ENCODE results near the gene USP6NL. TPM values are rescaled to one million over a fixed set of nuclear protein-coding genes. Genes with fewer than 3 reads are reported as not detected.
"Not testable (repeated sequence)": the region's sequence is repeated elsewhere in the genome, so short reads cannot be mapped to it uniquely, and the experiment has no call there.

The USP6NL gene
- polyA plus RNA-seq, 2 donors = 26.8 to 28.3 TPM

GRCh38 chr10:11504566-11505285 is 106.7 kb downstream of the USP6NL start:
- Histone ChIP-seq H3K27ac (ENCODE audit: low read depth in 2 of 2, low read length in 1 of 2) (no peak overlapping the region), H3K4me1 (ENCODE audit: control insufficient read depth in 2 of 2, insufficient read depth in 2 of 2, low read length in 1 of 2) (no peaks in the 10 kb centered on the region), H3K4me3 (ENCODE audit: low read depth in 1 of 2, low read length in 2 of 2) (no peak overlapping the region), H3K27me3 (ENCODE audit: control insufficient read depth in 1 of 2, insufficient read depth in 2 of 2, low read length in 2 of 2) (no peaks in the 10 kb centered on the region), H3K9me3 (ENCODE audit: control insufficient read depth in 2 of 2, insufficient read depth in 1 of 2, low read depth in 1 of 2, low read length in 1 of 2) (no peaks in the 10 kb centered on the region), H3K36me3 (ENCODE audit: control insufficient read depth in 2 of 2, insufficient read depth in 2 of 2, low read length in 1 of 2) (peaks cover 0 to 5% of the 10 kb centered on the region in 2 donors)
- 91 to 95% methylated on average over 7 of the region's 7 CpGs for WGBS, 2 donors

- H3K4me3 ChIP-seq (ENCODE audit: low read depth in 1 of 2, low read length in 2 of 2) = no peak overlapping the region
- H3K9me3 ChIP-seq (ENCODE audit: control insufficient read depth in 2 of 2, insufficient read depth in 1 of 2, low read depth in 1 of 2, low read length in 1 of 2) = no peaks in the 10 kb centered on the region
- H3K36me3 ChIP-seq (ENCODE audit: control insufficient read depth in 2 of 2, insufficient read depth in 2 of 2, low read length in 1 of 2) = peaks cover 0 to 3% of the 10 kb centered on the region in 2 donors
- H3K4me1 ChIP-seq (ENCODE audit: control insufficient read depth in 2 of 2, insufficient read depth in 2 of 2, low read length in 1 of 2) = no peaks in the 10 kb centered on the region
- no peaks in the 10 kb centered on the region for H3K27me3 ChIP-seq (ENCODE audit: control insufficient read depth in 1 of 2, insufficient read depth in 2 of 2, low read length in 2 of 2)
- no peak overlapping the region for H3K27ac ChIP-seq (ENCODE audit: low read depth in 2 of 2, low read length in 1 of 2)
- 96 to 99% methylated on average over 3 of the region's 3 CpGs for whole genome bisulfite sequencing, 2 donors
Observed at GRCh38 chr10:11501600-11501999, 109.8 kb downstream of the USP6NL start.

- Histone ChIP-seq H3K4me3 (ENCODE audit: low read depth in 1 of 2, low read length in 2 of 2) (no peak overlapping the region), H3K27ac (ENCODE audit: low read depth in 2 of 2, low read length in 1 of 2) (no peak overlapping the region), H3K27me3 (ENCODE audit: control insufficient read depth in 1 of 2, insufficient read depth in 2 of 2, low read length in 2 of 2) (no peaks in the 10 kb centered on the region), H3K4me1 (ENCODE audit: control insufficient read depth in 2 of 2, insufficient read depth in 2 of 2, low read length in 1 of 2) (no peaks in the 10 kb centered on the region), H3K36me3 (ENCODE audit: control insufficient read depth in 2 of 2, insufficient read depth in 2 of 2, low read length in 1 of 2) (peaks cover 0 to 3% of the 10 kb centered on the region in 2 donors), H3K9me3 (ENCODE audit: control insufficient read depth in 2 of 2, insufficient read depth in 1 of 2, low read depth in 1 of 2, low read length in 1 of 2) (no peaks in the 10 kb centered on the region)
- whole genome bisulfite sequencing, 2 donors = 91 to 94% methylated on average over 4 of the region's 4 CpGs
Observed at GRCh38 chr10:11499425-11500071, 111.9 kb downstream of the USP6NL start.

- 90 to 91% methylated on average over 2 of the region's 2 CpGs for WGBS, 2 donors
- Histone ChIP-seq H3K4me1 (ENCODE audit: control insufficient read depth in 2 of 2, insufficient read depth in 2 of 2, low read length in 1 of 2) (no peaks in the 10 kb centered on the region), H3K27me3 (ENCODE audit: control insufficient read depth in 1 of 2, insufficient read depth in 2 of 2, low read length in 2 of 2) (no peaks in the 10 kb centered on the region), H3K4me3 (ENCODE audit: low read depth in 1 of 2, low read length in 2 of 2) (no peak overlapping the region), H3K36me3 (ENCODE audit: control insufficient read depth in 2 of 2, insufficient read depth in 2 of 2, low read length in 1 of 2) (peaks cover 3 to 6% of the 10 kb centered on the region in 2 donors), H3K27ac (ENCODE audit: low read depth in 2 of 2, low read length in 1 of 2) (no peak overlapping the region), H3K9me3 (ENCODE audit: control insufficient read depth in 2 of 2, insufficient read depth in 1 of 2, low read depth in 1 of 2, low read length in 1 of 2) (no peaks in the 10 kb centered on the region)
Observed at GRCh38 chr10:11498399-11498798, 113.1 kb downstream of the USP6NL start.

DNA sequence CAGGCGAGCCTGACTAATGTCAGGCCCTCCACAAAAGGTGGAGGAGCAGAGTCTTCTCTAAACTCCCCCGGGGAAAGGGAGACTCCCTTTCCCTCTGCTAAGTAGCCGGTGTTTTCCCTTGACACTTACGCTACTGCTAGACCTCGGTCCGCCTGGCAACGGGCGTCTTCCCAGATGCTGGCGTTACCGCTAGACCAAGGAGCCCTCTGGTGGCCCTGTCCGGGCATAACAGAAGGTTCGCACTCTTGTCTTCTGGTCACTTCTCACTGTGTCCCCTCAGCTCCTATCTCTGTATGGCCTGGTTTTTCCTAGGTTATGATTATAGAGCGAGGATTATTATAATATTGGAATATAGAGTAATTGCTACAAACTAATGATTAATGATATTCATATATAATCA is 116.5 kb downstream of the USP6NL start:
- H3K4me3 ChIP-seq (ENCODE audit: low read depth in 1 of 2, low read length in 2 of 2); H3K27ac ChIP-seq (ENCODE audit: low read depth in 2 of 2, low read length in 1 of 2); H3K9me3 ChIP-seq (ENCODE audit: control insufficient read depth in 2 of 2, insufficient read depth in 1 of 2, low read depth in 1 of 2, low read length in 1 of 2); H3K27me3 ChIP-seq (ENCODE audit: control insufficient read depth in 1 of 2, insufficient read depth in 2 of 2, low read length in 2 of 2); H3K4me1 ChIP-seq (ENCODE audit: control insufficient read depth in 2 of 2, insufficient read depth in 2 of 2, low read length in 1 of 2): not testable (repeated sequence)
- 59 to 70% methylated on average over 12 of the region's 13 CpGs for WGBS, 2 donors
- peaks cover 3 to 10% of the 10 kb centered on the region in 2 donors for H3K36me3 ChIP-seq (ENCODE audit: control insufficient read depth in 2 of 2, insufficient read depth in 2 of 2, low read length in 1 of 2)

- Histone ChIP-seq H3K4me3 (ENCODE audit: low read depth in 1 of 2, low read length in 2 of 2) (no peak overlapping the region), H3K9me3 (ENCODE audit: control insufficient read depth in 2 of 2, insufficient read depth in 1 of 2, low read depth in 1 of 2, low read length in 1 of 2) (no peaks in the 10 kb centered on the region), H3K27ac (ENCODE audit: low read depth in 2 of 2, low read length in 1 of 2) (no peak overlapping the region), H3K4me1 (ENCODE audit: control insufficient read depth in 2 of 2, insufficient read depth in 2 of 2, low read length in 1 of 2) (no peaks in the 10 kb centered on the region), H3K36me3 (ENCODE audit: control insufficient read depth in 2 of 2, insufficient read depth in 2 of 2, low read length in 1 of 2) (peaks cover 3 to 11% of the 10 kb centered on the region in 2 donors), H3K27me3 (ENCODE audit: control insufficient read depth in 1 of 2, insufficient read depth in 2 of 2, low read length in 2 of 2) (no peaks in the 10 kb centered on the region)
- WGBS, 2 donors = 97 to 99% methylated on average over 6 of the region's 6 CpGs
Observed at GRCh38 chr10:11493646-11494045, 117.8 kb downstream of the USP6NL start.

DNA sequence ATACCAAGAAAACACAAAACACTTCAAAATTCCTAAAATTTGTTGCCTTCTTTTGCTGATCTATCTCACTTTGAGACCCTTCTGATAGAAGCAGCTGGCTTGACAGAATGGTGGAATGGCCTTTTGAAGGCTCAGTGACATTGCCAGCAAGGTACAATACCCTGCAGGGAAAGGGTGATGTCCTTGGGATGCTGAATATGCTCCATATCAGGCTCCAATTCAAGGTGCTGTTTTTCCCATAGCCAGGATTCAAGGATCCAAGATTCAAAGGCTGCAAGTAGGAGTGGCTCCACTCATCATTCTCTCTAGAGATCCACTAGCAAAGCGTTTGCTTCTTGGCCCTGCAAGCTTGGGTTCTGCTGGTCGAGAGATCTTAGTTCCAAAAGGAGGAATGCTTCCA is 120.4 kb downstream of the USP6NL start:
- no peaks in the 10 kb centered on the region for H3K27me3 ChIP-seq (ENCODE audit: control insufficient read depth in 1 of 2, insufficient read depth in 2 of 2, low read length in 2 of 2)

GRCh38 chr10:11489591-11489990 is 121.9 kb downstream of the USP6NL start:
- Histone ChIP-seq H3K36me3 (ENCODE audit: control insufficient read depth in 2 of 2, insufficient read depth in 2 of 2, low read length in 1 of 2) (peaks cover 3 to 11% of the 10 kb centered on the region in 2 donors), H3K4me3 (ENCODE audit: low read depth in 1 of 2, low read length in 2 of 2) (no peak overlapping the region), H3K4me1 (ENCODE audit: control insufficient read depth in 2 of 2, insufficient read depth in 2 of 2, low read length in 1 of 2) (no peaks in the 10 kb centered on the region), H3K27me3 (ENCODE audit: control insufficient read depth in 1 of 2, insufficient read depth in 2 of 2, low read length in 2 of 2) (no peaks in the 10 kb centered on the region), H3K9me3 (ENCODE audit: control insufficient read depth in 2 of 2, insufficient read depth in 1 of 2, low read depth in 1 of 2, low read length in 1 of 2) (no peaks in the 10 kb centered on the region), H3K27ac (ENCODE audit: low read depth in 2 of 2, low read length in 1 of 2) (no peak overlapping the region)
- 89 to 93% methylated on average over 2 of the region's 2 CpGs for WGBS, 2 donors

More for the DNA sequence above, 120.4 kb downstream of the USP6NL start:
- no peak overlapping the region for H3K27ac ChIP-seq (ENCODE audit: low read depth in 2 of 2, low read length in 1 of 2)
- H3K36me3 ChIP-seq (ENCODE audit: control insufficient read depth in 2 of 2, insufficient read depth in 2 of 2, low read length in 1 of 2) = peaks cover 3 to 11% of the 10 kb centered on the region in 2 donors
- no peaks in the 10 kb centered on the region for H3K9me3 ChIP-seq (ENCODE audit: control insufficient read depth in 2 of 2, insufficient read depth in 1 of 2, low read depth in 1 of 2, low read length in 1 of 2)
- H3K4me1 ChIP-seq (ENCODE audit: control insufficient read depth in 2 of 2, insufficient read depth in 2 of 2, low read length in 1 of 2) = no peaks in the 10 kb centered on the region
- WGBS, 2 donors = 82 to 90% methylated on average over 2 of the region's 2 CpGs
- H3K4me3 ChIP-seq (ENCODE audit: low read depth in 1 of 2, low read length in 2 of 2) = no peak overlapping the region

- no peaks in the 10 kb centered on the region for H3K4me1 ChIP-seq (ENCODE audit: control insufficient read depth in 2 of 2, insufficient read depth in 2 of 2, low read length in 1 of 2)
- H3K27me3 ChIP-seq (ENCODE audit: control insufficient read depth in 1 of 2, insufficient read depth in 2 of 2, low read length in 2 of 2) = no peaks in the 10 kb centered on the region
- no peak overlapping the region for H3K27ac ChIP-seq (ENCODE audit: low read depth in 2 of 2, low read length in 1 of 2)
- no peaks in the 10 kb centered on the region for H3K9me3 ChIP-seq (ENCODE audit: control insufficient read depth in 2 of 2, insufficient read depth in 1 of 2, low read depth in 1 of 2, low read length in 1 of 2)
- 92 to 95% methylated on average over 4 of the region's 4 CpGs for WGBS, 2 donors
- H3K36me3 ChIP-seq (ENCODE audit: control insufficient read depth in 2 of 2, insufficient read depth in 2 of 2, low read length in 1 of 2) = peaks cover 0 to 8% of the 10 kb centered on the region in 2 donors
- no peak overlapping the region for H3K4me3 ChIP-seq (ENCODE audit: low read depth in 1 of 2, low read length in 2 of 2)
Observed at GRCh38 chr10:11488126-11488525, 123.3 kb downstream of the USP6NL start.
